ENCODE data around the gene RAB31.

Gene RAB31

GRCh38 chr18:9714266-9715087 is 6.4 kb downstream of the RAB31 start:
- DNase-seq, result no peak

GRCh38 chr18:9715088-9715343 is 6.9 kb downstream of the RAB31 start:
- no peak for DNase-seq

GRCh38 chr18:9715978-9716774 is 8.1 kb downstream of the RAB31 start:
- DNase-seq, result no peak

- DNase-seq, result no peak
Observed at GRCh38 chr18:9716780-9717563, 8.9 kb downstream of the RAB31 start.

- DNase-seq, result no peak
Observed at GRCh38 chr18:9719421-9719981, 11.4 kb downstream of the RAB31 start.

GRCh38 chr18:9720327-9720726 is 12.2 kb downstream of the RAB31 start:
- no peak for DNase-seq

- DNase-seq, result no peak
Observed at GRCh38 chr18:9721893-9722550, 13.9 kb downstream of the RAB31 start.

- no peak for DNase-seq
Observed at GRCh38 chr18:9722691-9723090, 14.6 kb downstream of the RAB31 start.

- no peak for DNase-seq
Observed at GRCh38 chr18:9724797-9725585, 16.9 kb downstream of the RAB31 start.

GRCh38 chr18:9726175-9726574 is 18.1 kb downstream of the RAB31 start:
- DNase-seq, result no peak

GRCh38 chr18:9726936-9727335 is 18.8 kb downstream of the RAB31 start:
- DNase-seq, result no peak

- DNase-seq, result no peak
Observed at GRCh38 chr18:9730786-9731185, 22.7 kb downstream of the RAB31 start.

- DNase-seq, result no peak
Observed at GRCh38 chr18:9731380-9731779, 23.3 kb downstream of the RAB31 start.

GRCh38 chr18:9732031-9732430 is 23.9 kb downstream of the RAB31 start:
- DNase-seq, result no peak

GRCh38 chr18:9734189-9734588 is 26.1 kb downstream of the RAB31 start:
- DNase-seq, result no peak

- no peak for DNase-seq
Observed at GRCh38 chr18:9735238-9735637, 27.1 kb downstream of the RAB31 start.

- DNase-seq, result no peak
Observed at GRCh38 chr18:9735879-9736278, 27.8 kb downstream of the RAB31 start.

- no peak for DNase-seq
Observed at GRCh38 chr18:9736286-9736835, 28.3 kb downstream of the RAB31 start.

- no peak for DNase-seq
Observed at GRCh38 chr18:9737006-9737405, 28.9 kb downstream of the RAB31 start.

- no peak for DNase-seq
Observed at GRCh38 chr18:9737472-9738121, 29.5 kb downstream of the RAB31 start.

Data from NCI-H510A (cell line).